ENCODE results near the gene ARHGAP27. TPM values are rescaled to one million over a fixed set of nuclear protein-coding genes. Genes with fewer than 3 reads are reported as not detected.

The ARHGAP27 gene
- total RNA-seq, 1 donor from 2014 or later, result 27.1 TPM

- no peak for FAIRE-seq
- Histone ChIP-seq H3K36me3 (ENCODE audit: control insufficient read depth, insufficient read depth, low read length) (peaks cover 22% of the 10 kb centered on the region), H3K4me3 (ENCODE audit: low read depth, low read length) (no peak overlapping the region), H3K27me3 (ENCODE audit: control insufficient read depth, insufficient read depth, low read length) (no peaks in the 10 kb centered on the region)
- TF ChIP-seq CTCF (IDR thresholded peaks at IDR 0.05; ENCODE audit: insufficient read depth, low read length, severe bottlenecking), result no peak
- no peak for DNase-seq (ENCODE audit: low read depth)
These were observed 34.9 kb downstream of the ARHGAP27 start for GRCh38 chr17:45397796-45398195.

- TF ChIP-seq CTCF (IDR thresholded peaks at IDR 0.05; ENCODE audit: insufficient read depth, low read length, severe bottlenecking), result no peak
- Histone ChIP-seq H3K36me3 (ENCODE audit: control insufficient read depth, insufficient read depth, low read length) (peaks cover 16% of the 10 kb centered on the region), H3K4me3 (ENCODE audit: low read depth, low read length) (no peak overlapping the region), H3K27me3 (ENCODE audit: control insufficient read depth, insufficient read depth, low read length) (no peaks in the 10 kb centered on the region)
- FAIRE-seq (no peak), DNase-seq (ENCODE audit: low read depth) (no peak)
These were observed 36.0 kb downstream of the ARHGAP27 start for GRCh38 chr17:45396496-45397205.

DNA sequence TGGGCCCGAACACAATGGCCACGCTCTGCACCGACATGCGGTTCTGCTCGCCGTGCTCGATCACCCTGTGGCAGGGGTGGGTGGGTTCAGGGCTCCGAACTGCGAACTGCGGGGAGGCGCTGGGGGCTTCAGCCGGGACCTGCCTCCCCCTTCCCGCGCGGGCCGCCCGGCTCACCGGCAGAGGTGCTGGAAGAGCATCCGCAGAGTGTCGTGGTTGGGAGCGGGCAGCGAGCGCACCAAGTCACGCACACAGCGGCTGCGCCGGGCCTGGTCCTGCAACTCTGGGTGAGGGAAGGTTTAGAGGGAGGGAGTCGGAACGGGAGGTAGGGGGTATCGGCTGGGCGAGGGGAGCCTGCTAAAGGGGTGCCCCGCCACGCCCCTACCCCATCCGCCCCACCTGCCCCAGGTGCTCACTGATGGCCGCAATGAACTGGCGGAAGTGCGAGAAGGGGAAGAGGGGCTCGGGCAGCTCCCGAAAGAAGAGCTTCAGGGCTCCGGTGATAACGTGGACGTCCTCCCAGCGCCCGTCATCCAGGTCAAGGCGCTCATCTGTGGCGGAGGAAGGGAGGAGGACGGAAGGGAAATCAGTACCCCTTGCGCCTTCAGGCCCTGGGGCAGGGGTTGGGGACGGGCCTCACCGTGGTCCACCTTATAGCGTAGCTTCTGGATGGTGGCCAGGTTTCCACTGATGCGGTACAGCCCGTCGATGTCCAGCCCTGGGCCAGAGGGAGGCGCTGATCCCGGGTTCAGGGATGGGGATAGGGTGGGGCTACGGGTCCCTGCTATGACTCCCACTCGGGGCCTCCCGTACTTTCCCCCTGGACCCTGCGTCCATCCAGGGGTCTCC lies 36.9 kb downstream of the ARHGAP27 start:
- Histone ChIP-seq H3K27me3 (ENCODE audit: control insufficient read depth, insufficient read depth, low read length) (no peaks in the 10 kb centered on the region), H3K36me3 (ENCODE audit: control insufficient read depth, insufficient read depth, low read length) (peaks cover 16% of the 10 kb centered on the region), H3K4me3 (ENCODE audit: low read depth, low read length) (no peak overlapping the region)
- TF ChIP-seq CTCF (IDR thresholded peaks at IDR 0.05; ENCODE audit: insufficient read depth, low read length, severe bottlenecking), result no peak
- DNase-seq (ENCODE audit: low read depth) (no peak), FAIRE-seq (no peak)

GRCh38 chr17:45394913-45395568 lies 37.6 kb downstream of the ARHGAP27 start:
- Histone ChIP-seq H3K36me3 (ENCODE audit: control insufficient read depth, insufficient read depth, low read length) (peaks cover 14% of the 10 kb centered on the region), H3K4me3 (ENCODE audit: low read depth, low read length) (no peak overlapping the region), H3K27me3 (ENCODE audit: control insufficient read depth, insufficient read depth, low read length) (no peaks in the 10 kb centered on the region)
- DNase-seq (ENCODE audit: low read depth) (peak; percentile 46), FAIRE-seq (no peak)
- peak; percentile 71 for TF ChIP-seq CTCF (IDR thresholded peaks at IDR 0.05; ENCODE audit: insufficient read depth, low read length, severe bottlenecking)

DNA sequence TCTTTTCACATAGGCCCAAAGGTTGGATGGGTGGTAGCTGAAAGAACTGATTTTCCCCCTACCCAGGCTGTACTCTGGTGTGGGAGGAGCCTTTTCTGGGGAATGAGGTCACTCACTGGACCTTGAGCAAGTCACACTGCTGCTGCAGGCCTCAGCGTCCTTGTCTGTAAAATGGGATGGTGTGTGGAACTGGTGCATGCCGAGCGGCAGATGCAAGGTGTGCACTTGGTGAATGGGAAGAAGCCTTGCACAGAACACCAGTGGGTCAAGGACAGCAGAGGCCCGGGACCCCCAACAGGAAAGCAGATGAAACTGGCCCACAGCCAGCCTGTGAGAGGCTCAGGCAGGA lies 38.1 kb downstream of the ARHGAP27 start:
- no peak overlapping the region for H3K4me3 ChIP-seq (ENCODE audit: low read depth, low read length)
- no peak for TF ChIP-seq CTCF (IDR thresholded peaks at IDR 0.05; ENCODE audit: insufficient read depth, low read length, severe bottlenecking)
- no peaks in the 10 kb centered on the region for H3K27me3 ChIP-seq (ENCODE audit: control insufficient read depth, insufficient read depth, low read length)
- peaks cover 14% of the 10 kb centered on the region for H3K36me3 ChIP-seq (ENCODE audit: control insufficient read depth, insufficient read depth, low read length)
- FAIRE-seq, result no peak
- no peak for DNase-seq (ENCODE audit: low read depth)

Data from bronchial epithelial cell (primary cell).